ENCODE measurements around the gene DAAM2.

- no peak for TF ChIP-seq POLR2A (IDR thresholded peaks at IDR 0.05)
- TF ChIP-seq, protein P1, sequence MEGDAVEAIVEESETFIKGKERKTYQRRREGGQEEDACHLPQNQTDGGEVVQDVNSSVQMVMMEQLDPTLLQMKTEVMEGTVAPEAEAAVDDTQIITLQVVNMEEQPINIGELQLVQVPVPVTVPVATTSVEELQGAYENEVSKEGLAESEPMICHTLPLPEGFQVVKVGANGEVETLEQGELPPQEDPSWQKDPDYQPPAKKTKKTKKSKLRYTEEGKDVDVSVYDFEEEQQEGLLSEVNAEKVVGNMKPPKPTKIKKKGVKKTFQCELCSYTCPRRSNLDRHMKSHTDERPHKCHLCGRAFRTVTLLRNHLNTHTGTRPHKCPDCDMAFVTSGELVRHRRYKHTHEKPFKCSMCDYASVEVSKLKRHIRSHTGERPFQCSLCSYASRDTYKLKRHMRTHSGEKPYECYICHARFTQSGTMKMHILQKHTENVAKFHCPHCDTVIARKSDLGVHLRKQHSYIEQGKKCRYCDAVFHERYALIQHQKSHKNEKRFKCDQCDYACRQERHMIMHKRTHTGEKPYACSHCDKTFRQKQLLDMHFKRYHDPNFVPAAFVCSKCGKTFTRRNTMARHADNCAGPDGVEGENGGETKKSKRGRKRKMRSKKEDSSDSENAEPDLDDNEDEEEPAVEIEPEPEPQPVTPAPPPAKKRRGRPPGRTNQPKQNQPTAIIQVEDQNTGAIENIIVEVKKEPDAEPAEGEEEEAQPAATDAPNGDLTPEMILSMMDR (IDR thresholded peaks at IDR 0.05) = no peak
These were observed 36.9 kb upstream of the DAAM2 start for GRCh38 chr6:39755231-39755630.
